Stimulated activated CD8-positive, alpha-beta memory T cell treated with anti-CD3 and anti-CD28 coated beads, Interleukin-12 subunit alpha, Interleukin-12 subunit beta, amount 100 ng/mL, for 1 hour (primary cell): ENCODE measurements around the gene SHH.

ENCODE experiments used
- DNase-seq: peaks from one replicate; pipeline ENCODE4 v3.0.0-alpha.2; 2020; ENCODE audit warnings: low read depth

Gene SHH

GRCh38 chr7:155811895-155812761 is at the start of gene SHH:
SHH (minus strand) TSS chr7:155812463; CDS start chr7:155812122, 341 bp downstream.
- no peak for DNase-seq

GRCh38 chr7:155861480-155861868 is 49.2 kb upstream of the SHH start:
- DNase-seq, result no peak

- DNase-seq, result no peak
Measured at GRCh38 chr7:155860840-155861479, 48.7 kb upstream of the SHH start.

GRCh38 chr7:155860461-155860839 is 48.2 kb upstream of the SHH start:
- no peak for DNase-seq

- DNase-seq, result no peak
Measured at GRCh38 chr7:155858521-155859061, 46.3 kb upstream of the SHH start.

GRCh38 chr7:155857141-155857540 is 44.9 kb upstream of the SHH start:
- no peak for DNase-seq

GRCh38 chr7:155856656-155857055 is 44.4 kb upstream of the SHH start:
- no peak for DNase-seq

GRCh38 chr7:155852426-155853301 is 40.4 kb upstream of the SHH start:
- no peak for DNase-seq

GRCh38 chr7:155851892-155852291 is 39.6 kb upstream of the SHH start:
- DNase-seq, result no peak

- no peak for DNase-seq
Measured at GRCh38 chr7:155850766-155851678, 38.8 kb upstream of the SHH start.

GRCh38 chr7:155850001-155850436 is 37.8 kb upstream of the SHH start:
- no peak for DNase-seq

GRCh38 chr7:155848691-155849669 is 36.7 kb upstream of the SHH start:
- DNase-seq, result no peak

GRCh38 chr7:155847821-155848435 is 35.7 kb upstream of the SHH start:
- no peak for DNase-seq

- DNase-seq, result no peak
Measured at GRCh38 chr7:155846936-155847335, 34.7 kb upstream of the SHH start.

- DNase-seq, result no peak
Measured at GRCh38 chr7:155846156-155846555, 33.9 kb upstream of the SHH start.

- no peak for DNase-seq
Measured at GRCh38 chr7:155845226-155845625, 33.0 kb upstream of the SHH start.

GRCh38 chr7:155844526-155844925 is 32.3 kb upstream of the SHH start:
- DNase-seq, result no peak

- DNase-seq, result no peak
Measured at GRCh38 chr7:155844019-155844453, 31.8 kb upstream of the SHH start.

- no peak for DNase-seq
Measured at GRCh38 chr7:155843426-155844018, 31.3 kb upstream of the SHH start.
